HCT116 (cell line): ENCODE results near the gene P2RX1.

Experiments
- POLR2A ChIP-seq: IDR thresholded peaks from 2 replicates; pipeline ENCODE4 v1.7.0; 2011; ENCODE audit warnings: borderline replicate concordance; ENCODE audit not compliant: insufficient read depth, insufficient read length; ENCODE audit errors: extremely low read depth
- POLR2AphosphoS5 ChIP-seq: IDR thresholded peaks from 2 replicates; pipeline ENCODE4 v1.6.1; 2011; ENCODE audit warnings: mild to moderate bottlenecking, low read depth, low read length, moderate library complexity
- YY1 ChIP-seq: IDR thresholded peaks from 2 replicates; pipeline ENCODE4 v1.6.1; 2011; ENCODE audit warnings: low read length, low read depth, moderate library complexity, mild to moderate bottlenecking; ENCODE audit not compliant: insufficient replicate concordance; ENCODE audit errors: extremely low read depth
- TF ChIP-seq, protein P1 (sequence below), 3 experiments: fragments of 200-600 bp in 1 of 3; sonication (generic) in 1 of 3; IDR thresholded peaks in 2 of 3; conservative IDR thresholded peaks in 1 of 3; 2 replicates each; pipeline ENCODE4 v1.5.1; 2012 to 2017; ENCODE audit warnings: low read depth in 2 of 3, low read length in 2 of 3, antibody characterized with exemption in 1 of 3, borderline replicate concordance in 1 of 3, control low read depth in 1 of 3, mild to moderate bottlenecking in 1 of 3, mixed read lengths in 1 of 3, mixed run types in 1 of 3, moderate library complexity in 1 of 3; ENCODE audit not compliant: insufficient read depth in 1 of 3

- TF ChIP-seq YY1 (no peak), POLR2A (no peak), POLR2AphosphoS5 (no peak)
- TF ChIP-seq, protein P1, sequence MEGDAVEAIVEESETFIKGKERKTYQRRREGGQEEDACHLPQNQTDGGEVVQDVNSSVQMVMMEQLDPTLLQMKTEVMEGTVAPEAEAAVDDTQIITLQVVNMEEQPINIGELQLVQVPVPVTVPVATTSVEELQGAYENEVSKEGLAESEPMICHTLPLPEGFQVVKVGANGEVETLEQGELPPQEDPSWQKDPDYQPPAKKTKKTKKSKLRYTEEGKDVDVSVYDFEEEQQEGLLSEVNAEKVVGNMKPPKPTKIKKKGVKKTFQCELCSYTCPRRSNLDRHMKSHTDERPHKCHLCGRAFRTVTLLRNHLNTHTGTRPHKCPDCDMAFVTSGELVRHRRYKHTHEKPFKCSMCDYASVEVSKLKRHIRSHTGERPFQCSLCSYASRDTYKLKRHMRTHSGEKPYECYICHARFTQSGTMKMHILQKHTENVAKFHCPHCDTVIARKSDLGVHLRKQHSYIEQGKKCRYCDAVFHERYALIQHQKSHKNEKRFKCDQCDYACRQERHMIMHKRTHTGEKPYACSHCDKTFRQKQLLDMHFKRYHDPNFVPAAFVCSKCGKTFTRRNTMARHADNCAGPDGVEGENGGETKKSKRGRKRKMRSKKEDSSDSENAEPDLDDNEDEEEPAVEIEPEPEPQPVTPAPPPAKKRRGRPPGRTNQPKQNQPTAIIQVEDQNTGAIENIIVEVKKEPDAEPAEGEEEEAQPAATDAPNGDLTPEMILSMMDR (IDR thresholded peaks at IDR 0.05 in 2 of 3, conservative IDR thresholded peaks at IDR 0.05 in 1 of 3; ENCODE audit: borderline replicate concordance in 1 of 3, insufficient read depth in 1 of 3, low read depth in 2 of 3, low read length in 2 of 3): no peak
Measured at GRCh38 chr17:3870871-3871306, 45.4 kb downstream of the P2RX1 start.
